Rectal smooth muscle tissue (tissue), 1 donor: ENCODE results near the gene BAZ1B.
"Not testable (repeated sequence)": the region's sequence is repeated elsewhere in the genome, so short reads cannot be mapped to it uniquely, and the experiment has no call there.

Experiments used
- H3K27ac ChIP-seq: one replicate; pipeline ENCODE4 v1.7.0; 2013; ENCODE audit warnings: low read depth, low read length, inconsistent platforms
- H3K27me3 ChIP-seq: one replicate; pipeline ENCODE4 v1.7.0; 2013; ENCODE audit warnings: low read length; ENCODE audit not compliant: control insufficient read depth, insufficient read depth
- H3K36me3 ChIP-seq: one replicate; pipeline ENCODE4 v1.7.0; 2013; ENCODE audit warnings: low read length; ENCODE audit not compliant: control insufficient read depth, insufficient read depth
- H3K4me1 ChIP-seq: one replicate; pipeline ENCODE4 v1.7.0; 2013; ENCODE audit warnings: low read length; ENCODE audit not compliant: control insufficient read depth, insufficient read depth
- H3K4me3 ChIP-seq: one replicate; pipeline ENCODE4 v1.7.0; 2013; ENCODE audit warnings: low read length
- H3K9ac ChIP-seq: one replicate; pipeline ENCODE4 v1.7.0; 2013; ENCODE audit warnings: low read length

The BAZ1B gene

GRCh38 chr7:73509463-73509862, 12.6 kb downstream of the BAZ1B start:
- Histone ChIP-seq H3K27me3 (no peaks in the 10 kb centered on the region), H3K9ac (no peak overlapping the region), H3K36me3 (peaks cover 22% of the 10 kb centered on the region), H3K27ac (no peak overlapping the region), H3K4me1 (no peaks in the 10 kb centered on the region), H3K4me3 (no peak overlapping the region)

DNA sequence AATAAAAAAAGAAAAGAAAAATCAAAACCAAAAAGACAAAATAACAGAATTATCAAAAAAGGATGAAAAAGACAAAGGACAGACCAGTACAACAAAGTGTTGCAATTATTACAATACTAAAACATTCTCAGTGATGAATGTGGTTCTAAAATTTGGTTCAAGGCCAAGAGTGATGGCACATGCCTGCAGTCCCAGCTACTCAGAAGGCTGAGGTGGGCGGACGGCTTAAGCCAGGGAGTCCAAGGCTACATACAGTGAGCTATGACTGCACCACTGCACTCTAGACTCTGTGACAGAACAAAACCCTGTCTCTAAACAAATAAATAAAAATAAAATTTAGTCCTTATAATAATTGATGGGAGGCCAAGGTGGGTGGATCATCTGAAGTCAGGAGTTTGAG, 14.5 kb downstream of the BAZ1B start:
- H3K4me3 ChIP-seq: no peak overlapping the region
- H3K27me3 ChIP-seq: no peaks in the 10 kb centered on the region
- no peak overlapping the region for H3K9ac ChIP-seq
- H3K27ac ChIP-seq: no peak overlapping the region
- H3K36me3 ChIP-seq: peaks cover 30% of the 10 kb centered on the region
- H3K4me1 ChIP-seq: no peaks in the 10 kb centered on the region

DNA sequence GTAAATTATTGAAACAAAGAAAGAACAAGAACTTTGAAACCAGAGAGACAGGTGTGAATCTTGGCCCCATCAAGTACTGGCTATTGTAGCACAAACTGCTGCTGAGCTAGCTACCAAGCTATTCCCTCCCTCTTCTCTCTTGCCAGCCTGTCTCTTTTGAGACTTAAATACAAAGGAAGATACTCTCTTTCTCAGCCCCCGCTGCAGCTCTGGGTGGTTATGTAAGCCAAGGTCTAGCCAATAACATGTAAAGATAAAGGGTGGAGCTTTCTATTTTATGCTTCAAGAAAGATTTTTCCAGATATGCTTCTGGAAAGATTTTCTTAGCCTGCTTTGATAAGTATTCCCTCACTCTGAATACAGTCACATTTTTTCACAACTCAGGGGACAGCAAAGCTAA, 17.2 kb downstream of the BAZ1B start:
- Histone ChIP-seq H3K4me1 (no peaks in the 10 kb centered on the region), H3K27me3 (no peaks in the 10 kb centered on the region)

DNA sequence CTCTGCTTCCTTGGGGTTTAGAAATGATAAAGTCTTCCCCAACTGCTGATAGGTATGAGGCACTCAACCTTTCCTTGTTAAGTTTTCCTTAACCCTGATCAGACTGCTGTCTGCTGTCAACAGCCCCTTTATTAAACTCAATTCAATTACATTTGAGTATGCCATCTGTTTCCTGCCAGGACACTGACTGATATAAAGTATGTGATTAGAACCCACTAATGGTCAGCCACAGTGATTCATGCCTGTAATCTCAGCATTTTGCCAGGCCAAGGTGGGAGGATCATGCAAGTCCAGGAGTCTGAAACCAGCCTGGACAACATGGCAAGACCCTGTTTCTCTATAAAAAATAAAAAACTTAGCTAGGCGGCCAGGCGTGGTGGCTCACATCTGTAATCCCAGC, 18.1 kb downstream of the BAZ1B start:
- Histone ChIP-seq H3K27ac (no peak overlapping the region), H3K36me3 (peaks cover 30% of the 10 kb centered on the region), H3K9ac (no peak overlapping the region), H3K4me1 (no peaks in the 10 kb centered on the region), H3K4me3 (no peak overlapping the region), H3K27me3 (no peaks in the 10 kb centered on the region)

More for the DNA sequence above, 17.2 kb downstream of the BAZ1B start:
- Histone ChIP-seq H3K9ac (no peak overlapping the region), H3K4me3 (no peak overlapping the region), H3K36me3 (peaks cover 31% of the 10 kb centered on the region), H3K27ac (no peak overlapping the region)

- Histone ChIP-seq H3K9ac (no peak overlapping the region), H3K27ac (no peak overlapping the region), H3K4me1 (no peaks in the 10 kb centered on the region), H3K27me3 (no peaks in the 10 kb centered on the region), H3K36me3 (peaks cover 33% of the 10 kb centered on the region), H3K4me3 (no peak overlapping the region)
These were observed 18.9 kb downstream of the BAZ1B start for GRCh38 chr7:73503229-73503628.

DNA sequence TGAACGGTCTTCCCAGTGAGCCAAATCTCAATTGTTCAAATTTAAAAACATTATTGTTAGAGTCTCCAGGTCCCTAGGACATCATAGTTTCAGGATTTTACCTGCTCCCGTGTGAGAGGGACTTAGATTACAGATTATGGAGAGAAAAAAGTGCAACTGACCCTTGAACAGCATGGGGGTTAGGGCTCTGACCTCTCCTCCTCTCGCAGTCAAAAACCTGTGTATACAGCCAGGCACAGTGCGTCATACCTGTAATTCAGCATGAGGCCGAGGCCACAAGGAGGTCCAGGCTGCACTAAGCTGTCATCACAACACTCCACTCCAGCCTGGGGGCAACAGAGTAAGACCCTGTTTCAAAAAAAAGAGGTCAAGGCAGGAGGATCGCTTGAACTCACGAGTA, 25.5 kb downstream of the BAZ1B start:
- Histone ChIP-seq H3K27me3 (no peaks in the 10 kb centered on the region), H3K9ac (no peak overlapping the region), H3K27ac (no peak overlapping the region), H3K36me3 (peaks cover 25% of the 10 kb centered on the region), H3K4me3 (no peak overlapping the region), H3K4me1 (no peaks in the 10 kb centered on the region)

DNA sequence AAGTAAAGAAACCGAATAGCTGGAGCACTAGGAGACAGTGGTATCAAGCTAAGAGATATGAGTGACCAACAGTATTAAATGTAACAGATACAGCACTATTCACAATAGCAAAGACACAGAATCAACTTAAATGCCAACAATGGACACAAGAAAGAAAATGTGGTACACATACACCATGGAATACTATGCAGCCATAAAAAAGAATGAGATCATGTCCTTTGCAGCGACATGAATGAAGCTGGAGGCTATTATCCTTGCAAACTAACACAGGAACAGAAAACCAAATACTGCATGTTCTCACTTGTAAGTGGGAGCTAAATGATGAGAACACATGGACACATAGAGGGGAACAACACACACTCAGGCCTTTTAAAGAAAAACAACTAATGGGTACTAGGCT, 26.6 kb downstream of the BAZ1B start:
- H3K36me3 ChIP-seq: peaks cover 25% of the 10 kb centered on the region
- H3K27me3 ChIP-seq, H3K27ac ChIP-seq: not testable (repeated sequence)

DNA sequence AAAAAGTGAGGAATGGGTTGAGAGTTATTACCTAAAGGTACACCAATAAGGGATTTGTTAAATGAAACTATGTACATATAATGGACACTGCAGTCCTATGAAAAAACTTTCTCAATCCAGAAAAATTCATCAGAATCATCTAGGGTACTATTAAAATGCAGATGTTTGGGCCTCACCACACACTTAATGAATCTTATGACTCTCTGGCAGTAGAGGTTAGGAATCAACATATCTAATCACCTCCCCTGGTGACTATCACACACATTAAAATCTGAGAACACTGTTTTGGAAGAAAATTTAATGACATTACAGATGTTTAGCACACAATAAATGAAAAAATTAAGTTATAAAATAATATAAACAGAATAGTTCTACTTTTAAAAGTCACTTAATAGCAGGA, 32.1 kb downstream of the BAZ1B start:
- Histone ChIP-seq H3K4me3 (no peak overlapping the region), H3K9ac (no peak overlapping the region), H3K4me1 (no peaks in the 10 kb centered on the region), H3K36me3 (peaks cover 8% of the 10 kb centered on the region), H3K27me3 (no peaks in the 10 kb centered on the region), H3K27ac (no peak overlapping the region)

More for the DNA sequence above, 26.6 kb downstream of the BAZ1B start:
- H3K9ac ChIP-seq, H3K4me1 ChIP-seq, H3K4me3 ChIP-seq: not testable (repeated sequence)

DNA sequence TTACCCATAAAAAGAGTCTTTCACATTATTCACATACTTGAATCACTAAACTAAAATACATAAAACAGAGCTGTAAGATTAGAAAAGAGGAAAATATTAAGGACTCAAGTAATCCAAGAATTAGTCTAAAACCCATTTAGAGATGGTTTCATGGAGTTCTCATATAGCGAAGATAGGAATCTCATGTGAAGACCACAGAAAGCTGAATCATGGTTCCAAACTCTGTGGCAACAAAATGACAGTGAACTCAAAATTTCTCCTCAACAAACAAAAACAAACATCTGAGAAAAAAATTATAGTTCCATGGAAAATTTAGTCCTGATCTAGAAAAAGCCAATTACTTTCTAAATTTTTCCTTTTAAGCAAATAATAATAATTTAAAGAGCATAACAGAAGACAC, 34.6 kb downstream of the BAZ1B start:
- H3K27ac ChIP-seq: no peak overlapping the region
- H3K9ac ChIP-seq: no peak overlapping the region
- no peak overlapping the region for H3K4me3 ChIP-seq
- H3K27me3 ChIP-seq: no peaks in the 10 kb centered on the region
- H3K4me1 ChIP-seq: no peaks in the 10 kb centered on the region
- H3K36me3 ChIP-seq: peaks cover 13% of the 10 kb centered on the region

- no peak overlapping the region for H3K9ac ChIP-seq
- H3K36me3 ChIP-seq: peaks cover 11% of the 10 kb centered on the region
- H3K27me3 ChIP-seq: no peaks in the 10 kb centered on the region
- no peaks in the 10 kb centered on the region for H3K4me1 ChIP-seq
- H3K4me3 ChIP-seq: no peak overlapping the region
- no peak overlapping the region for H3K27ac ChIP-seq
These were observed 38.9 kb downstream of the BAZ1B start for GRCh38 chr7:73483171-73483570.

DNA sequence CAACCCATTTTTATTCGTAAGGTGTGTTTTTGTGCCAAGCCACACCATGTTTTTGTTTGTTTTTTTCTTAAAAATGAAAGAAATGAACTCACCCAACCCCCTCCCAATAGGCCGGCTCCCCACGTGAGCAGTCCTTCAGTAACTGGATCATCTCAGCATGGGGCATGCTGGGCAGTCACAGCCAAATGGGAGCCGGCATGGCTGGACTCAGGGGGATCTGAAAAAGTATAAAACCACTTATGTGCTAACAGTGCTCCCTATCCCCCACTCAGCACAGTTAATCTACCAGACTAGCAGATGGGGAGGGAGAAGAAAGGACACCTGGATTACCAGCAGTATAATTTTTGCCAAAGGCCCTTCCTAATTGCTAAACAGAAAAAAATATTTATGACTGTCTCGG, 39.3 kb downstream of the BAZ1B start:
- Histone ChIP-seq H3K36me3 (peaks cover 14% of the 10 kb centered on the region), H3K4me3 (no peak overlapping the region), H3K4me1 (no peaks in the 10 kb centered on the region), H3K9ac (no peak overlapping the region), H3K27me3 (no peaks in the 10 kb centered on the region), H3K27ac (no peak overlapping the region)

- H3K9ac ChIP-seq, H3K4me1 ChIP-seq, H3K4me3 ChIP-seq, H3K27ac ChIP-seq, H3K27me3 ChIP-seq: not testable (repeated sequence)
- H3K36me3 ChIP-seq: peaks cover 20% of the 10 kb centered on the region
These were observed 40.6 kb downstream of the BAZ1B start for GRCh38 chr7:73481521-73481920.

DNA sequence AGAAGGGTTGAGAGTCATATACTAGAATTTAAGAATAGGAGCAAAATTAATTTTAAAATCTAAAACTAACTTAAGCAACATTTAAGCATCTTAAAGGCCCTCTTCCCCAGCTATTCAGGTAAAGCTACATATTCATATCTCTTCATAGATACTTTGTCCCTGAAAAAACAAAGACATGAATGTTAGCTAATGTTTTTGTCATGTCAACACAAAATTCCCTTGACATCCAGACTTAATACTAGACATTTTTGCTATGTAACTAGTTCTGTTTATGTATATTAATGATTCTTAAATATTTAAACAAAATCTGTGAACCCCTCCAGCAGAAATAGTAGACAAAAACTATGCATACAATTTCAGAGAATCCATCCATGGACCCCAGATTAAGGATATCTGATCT, 43.5 kb downstream of the BAZ1B start:
- H3K4me1 ChIP-seq: no peaks in the 10 kb centered on the region
- H3K36me3 ChIP-seq: peaks cover 15% of the 10 kb centered on the region
- H3K27me3 ChIP-seq: no peaks in the 10 kb centered on the region
- no peak overlapping the region for H3K9ac ChIP-seq
- H3K27ac ChIP-seq: no peak overlapping the region
- H3K4me3 ChIP-seq: no peak overlapping the region
